ENCODE results near the gene CCDC30.
"Not testable (repeated sequence)": the region's sequence is repeated elsewhere in the genome, so short reads cannot be mapped to it uniquely, and the experiment has no call there.

The CCDC30 gene

DNA sequence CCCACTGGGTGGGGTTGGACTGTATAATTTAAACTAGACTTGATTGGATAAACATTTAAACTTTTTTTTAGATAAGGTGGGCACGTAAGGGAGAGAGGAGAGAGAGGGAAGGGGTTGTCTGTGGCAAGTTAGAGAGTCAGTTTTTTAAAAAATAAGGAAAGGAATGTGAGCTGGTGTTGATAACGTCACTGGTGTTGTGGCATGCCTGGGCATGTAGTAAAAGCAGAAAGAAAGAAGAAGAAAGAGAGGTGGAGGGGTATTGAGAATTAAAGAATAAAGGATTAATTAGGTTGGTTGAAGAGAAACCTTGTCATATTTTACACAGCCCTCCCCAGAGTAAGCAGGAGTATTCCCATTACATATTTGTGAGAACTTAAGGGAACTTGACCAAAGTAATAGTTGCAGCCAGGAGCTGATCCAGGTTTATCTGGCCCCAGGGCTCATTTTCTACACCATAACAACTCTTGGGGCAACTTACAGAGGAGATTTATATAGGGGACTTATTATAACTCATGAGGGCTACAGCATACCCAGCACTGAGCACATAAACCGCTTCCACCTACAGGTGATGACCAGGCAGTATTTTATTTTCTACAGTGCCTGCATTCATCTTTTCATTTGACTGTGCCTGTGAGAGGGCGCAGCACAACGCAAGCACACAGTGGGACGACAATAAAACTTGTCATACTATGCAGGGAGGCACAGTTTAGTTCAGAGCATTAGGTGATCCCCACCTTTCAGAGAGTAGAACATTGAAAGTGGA is 70.2 kb downstream of the CCDC30 start:
- DNase-seq = no peak

- no peak for DNase-seq
These were observed 78.0 kb downstream of the CCDC30 start for GRCh38 chr1:42541104-42541503.

GRCh38 chr1:42551180-42551579 is 88.1 kb downstream of the CCDC30 start:
- no peak for DNase-seq

DNA sequence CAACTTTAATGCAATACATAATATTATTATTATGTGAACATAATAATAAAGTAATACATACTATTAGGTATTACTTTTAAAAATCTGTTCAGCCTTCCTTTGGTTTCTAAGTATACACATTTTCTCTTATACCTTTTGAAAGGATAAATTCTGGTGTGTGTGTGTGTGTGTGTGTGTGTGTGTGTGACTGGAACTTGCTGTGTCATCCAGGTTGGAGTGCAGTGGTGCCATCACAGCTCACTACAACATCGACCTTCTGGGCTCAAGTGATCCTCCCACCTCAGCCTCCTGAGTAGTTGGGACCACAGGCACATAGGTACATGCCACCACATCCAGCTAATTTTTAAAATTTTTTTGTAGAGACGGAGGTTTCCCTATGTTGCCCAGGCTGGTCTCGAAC is 88.5 kb downstream of the CCDC30 start:
- DNase-seq = no peak

DNA sequence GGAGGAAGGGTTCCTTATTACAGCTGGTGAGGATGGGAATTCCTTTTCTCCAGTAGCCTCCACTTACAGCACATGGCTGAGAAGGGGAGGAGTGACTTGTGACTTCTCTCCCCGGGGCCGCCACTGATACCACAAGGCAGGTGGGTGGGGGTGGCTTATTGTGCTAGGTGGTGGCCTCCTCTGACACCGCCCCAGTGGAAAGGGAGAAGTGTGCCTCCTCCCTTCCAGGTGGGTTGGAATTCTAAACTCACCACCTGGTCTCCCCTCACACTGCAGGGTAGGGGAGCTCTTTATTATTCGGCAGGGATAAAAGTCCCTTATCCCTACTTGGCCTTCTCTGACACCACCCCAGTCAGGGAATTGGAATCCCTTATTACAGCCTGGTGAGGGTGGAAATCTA is 89.5 kb downstream of the CCDC30 start:
- DNase-seq = no peak

DNA sequence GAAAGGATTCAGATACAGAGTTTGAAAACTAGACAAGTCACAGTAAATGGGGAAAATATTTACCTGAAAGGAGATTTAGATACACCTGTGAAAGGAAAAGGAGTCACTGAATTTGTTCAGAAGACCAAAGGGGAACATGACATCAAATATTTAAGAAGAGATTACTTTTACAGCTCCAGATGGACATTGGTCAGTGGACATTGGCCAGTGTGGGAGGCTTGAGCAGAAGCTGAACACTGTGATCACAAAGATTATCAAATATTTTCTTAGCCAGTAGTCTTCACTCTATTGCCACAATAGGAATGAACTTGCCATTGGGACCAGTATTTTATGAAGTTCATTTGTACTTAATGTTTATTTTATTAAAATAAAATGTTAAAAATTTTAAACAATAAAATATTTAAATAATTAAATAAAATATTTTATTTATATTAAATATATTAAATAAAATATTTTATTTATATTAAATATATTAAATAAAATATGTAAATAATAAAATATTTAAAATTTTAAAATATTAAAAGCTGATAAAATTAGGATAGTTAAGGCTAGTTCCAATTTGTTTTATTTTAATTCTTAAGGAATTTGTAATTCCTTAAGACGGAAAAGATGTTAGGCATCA is 94.3 kb downstream of the CCDC30 start:
- no peak for DNase-seq

DNA sequence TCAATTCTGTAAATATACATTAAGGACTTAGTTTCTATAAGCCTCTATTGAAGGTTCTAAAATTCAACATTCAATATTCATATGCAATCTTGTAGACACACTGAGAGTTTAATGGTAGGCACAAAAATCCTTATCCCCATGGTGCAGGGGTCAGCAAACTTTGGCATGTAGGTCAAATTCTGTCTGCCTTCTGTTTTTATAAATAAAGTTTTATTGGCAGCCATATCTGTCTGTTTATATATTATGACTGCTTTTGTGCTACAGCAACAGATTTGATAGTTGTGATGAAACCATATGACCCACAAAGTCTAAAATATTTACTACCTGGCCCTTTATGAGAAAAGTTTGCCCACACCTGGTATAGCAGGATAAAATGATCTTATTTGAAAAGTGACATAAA is 104.0 kb downstream of the CCDC30 start:
- DNase-seq = no peak

GRCh38 chr1:42576935-42577334 is 113.8 kb downstream of the CCDC30 start:
- no peak for DNase-seq

DNA sequence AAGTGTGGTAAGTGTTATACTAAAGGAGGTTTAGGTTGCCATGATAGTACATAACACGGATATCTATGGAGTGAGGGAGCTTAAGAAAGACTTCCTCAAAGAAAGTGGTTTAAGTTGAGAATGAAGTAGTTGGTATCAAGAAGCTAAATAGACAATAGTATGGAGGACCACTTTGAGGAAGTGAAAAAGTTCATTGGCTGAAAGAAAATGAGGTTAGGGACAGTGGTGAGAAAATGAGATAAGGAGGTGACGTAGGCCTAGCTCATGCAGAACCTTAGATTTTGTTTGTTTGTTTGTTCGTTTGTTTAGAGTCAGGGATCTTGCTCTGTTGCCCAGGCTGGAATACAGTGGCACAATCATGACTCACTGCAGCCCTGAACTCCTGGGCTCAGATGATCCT is 122.9 kb downstream of the CCDC30 start:
- no peak for DNase-seq

DNA sequence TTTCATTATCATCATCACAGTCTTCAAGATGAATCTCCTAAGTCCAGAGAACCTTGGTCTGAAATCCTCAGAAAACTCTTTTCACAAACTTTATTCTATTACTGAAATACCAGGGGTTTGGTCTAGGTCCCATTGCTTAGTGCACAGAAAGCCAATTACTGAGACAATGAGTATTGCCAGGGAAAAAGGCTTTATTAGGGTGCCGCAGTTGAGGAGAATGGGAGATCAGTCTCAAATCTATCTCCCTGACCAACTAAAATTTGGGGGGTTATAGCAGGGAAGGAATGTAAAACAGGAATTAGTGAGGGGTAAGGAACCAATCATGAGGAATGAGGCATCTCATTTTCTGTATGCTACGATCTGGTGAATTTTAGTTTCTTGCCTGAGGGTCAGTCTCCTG is 124.7 kb downstream of the CCDC30 start:
- no peak for DNase-seq

DNA sequence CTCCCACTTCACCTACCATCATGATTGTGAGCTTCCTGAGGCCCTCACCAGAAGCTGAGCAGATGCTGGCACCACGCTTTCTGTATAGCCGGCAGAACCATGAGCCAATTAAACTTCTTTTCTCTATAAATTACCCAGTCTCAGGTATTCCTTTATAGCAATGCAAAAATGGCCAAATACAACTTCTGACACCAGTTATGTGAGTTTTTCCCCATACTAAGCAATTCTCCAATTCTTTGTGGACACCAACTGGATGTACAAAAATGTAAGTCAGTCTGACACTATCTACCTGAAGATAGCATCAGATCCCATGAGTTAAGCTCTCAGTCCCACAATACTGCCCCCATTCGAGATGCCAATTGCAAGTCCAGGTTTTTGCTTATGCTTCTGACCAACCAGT is 129.7 kb downstream of the CCDC30 start:
- no peak for DNase-seq

GRCh38 chr1:42593486-42594100 is 130.5 kb downstream of the CCDC30 start:
- no peak for DNase-seq

DNA sequence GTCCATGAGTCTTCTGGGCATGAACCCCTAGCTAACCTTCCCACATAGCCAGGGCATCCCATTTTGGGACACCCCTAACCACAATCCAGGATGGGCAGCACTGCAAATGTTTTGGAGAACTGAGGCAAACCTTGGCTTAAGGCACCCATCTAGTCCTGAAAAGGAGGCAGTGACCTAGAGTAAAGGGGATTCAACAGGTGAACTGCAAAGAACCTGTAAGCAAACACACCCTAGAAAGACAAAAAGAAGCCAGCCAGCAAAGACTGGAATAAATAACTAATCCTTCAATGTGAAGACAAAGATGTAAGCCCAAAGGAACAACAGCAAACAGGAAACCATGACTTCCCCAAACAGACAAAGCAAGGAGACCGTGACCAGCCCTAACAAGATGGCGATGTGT is 138.4 kb downstream of the CCDC30 start:
- no peak for DNase-seq

DNA sequence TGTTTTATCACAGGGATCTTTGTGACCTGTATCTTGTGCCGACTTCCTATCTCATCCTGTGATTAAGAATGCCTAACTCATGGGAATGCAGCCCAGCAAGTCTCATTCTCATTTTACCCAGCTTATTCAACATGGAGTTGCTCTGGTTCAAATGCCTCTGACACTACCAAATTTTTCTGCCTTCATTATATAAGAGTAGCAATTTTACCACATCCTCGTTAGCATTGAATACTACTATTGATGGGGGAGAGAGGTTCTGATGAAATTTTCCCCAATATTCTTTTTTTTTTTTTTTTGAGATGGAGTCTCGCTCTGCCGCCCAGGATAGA is 150.7 kb downstream of the CCDC30 start:
- DNase-seq = no peak

- no peak for DNase-seq
These were observed 155.8 kb downstream of the CCDC30 start for GRCh38 chr1:42618866-42619265.

DNA sequence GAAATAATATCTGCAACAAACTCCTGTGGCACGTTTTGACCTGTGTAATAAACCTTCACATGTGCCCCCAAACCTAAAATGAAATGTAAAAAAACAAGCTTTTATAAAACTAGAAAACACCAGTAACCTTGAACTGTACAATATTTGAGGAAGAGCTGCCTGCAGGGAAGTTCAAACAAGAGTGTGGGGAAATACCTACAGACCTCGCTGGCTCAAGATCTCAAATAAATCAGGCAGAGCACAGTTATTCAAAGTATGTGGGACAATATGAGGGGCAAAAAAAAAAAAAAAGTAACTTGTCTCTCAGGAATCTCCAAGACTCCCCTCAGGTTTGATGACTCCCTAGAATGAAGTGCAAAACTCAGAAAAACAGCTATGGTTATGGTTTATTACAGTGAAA is 157.2 kb downstream of the CCDC30 start:
- no peak for DNase-seq

DNA sequence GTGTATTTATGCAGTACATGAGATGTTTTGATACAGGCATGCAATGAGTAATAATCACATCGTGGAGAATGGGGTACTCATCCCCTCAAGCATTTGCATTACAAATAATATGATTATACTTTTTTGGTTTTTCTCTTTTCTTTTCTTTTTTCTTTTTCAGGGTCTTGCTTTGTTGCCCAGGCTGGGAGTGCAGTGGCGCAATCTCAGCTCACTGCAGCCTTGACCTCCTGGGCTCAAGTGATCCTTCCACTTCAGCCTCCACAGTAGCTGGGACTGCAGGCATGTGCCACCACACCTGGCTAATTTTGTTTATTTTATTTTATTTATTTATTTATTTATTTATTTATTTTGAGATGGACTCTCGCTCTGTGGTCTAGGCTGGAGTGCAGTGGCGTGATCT is 158.1 kb downstream of the CCDC30 start:
- not testable (repeated sequence) for DNase-seq

GRCh38 chr1:42627205-42627604 is 164.1 kb downstream of the CCDC30 start:
- DNase-seq = not testable (repeated sequence)

GRCh38 chr1:42639116-42639515 is 176.0 kb downstream of the CCDC30 start:
- DNase-seq = no peak

DNA sequence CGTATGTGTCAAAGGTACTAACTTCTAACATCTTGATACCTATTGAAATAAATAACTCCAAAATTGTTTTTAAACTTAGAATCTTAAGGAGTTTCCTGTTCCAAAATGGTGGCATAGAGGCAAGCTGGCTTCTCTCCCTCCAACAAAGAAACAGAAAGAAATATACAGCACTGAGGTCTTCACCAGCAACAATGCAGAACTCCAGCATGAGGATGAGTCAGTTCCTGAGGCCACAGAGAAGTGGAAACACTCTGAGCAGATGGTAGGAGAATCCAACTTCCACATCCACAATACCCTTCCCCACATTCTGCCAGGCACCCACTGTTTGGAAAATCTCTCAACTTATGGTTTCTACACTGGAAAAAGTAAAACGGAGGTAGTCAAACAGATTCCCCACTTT is 183.0 kb downstream of the CCDC30 start:
- DNase-seq = no peak

DNA sequence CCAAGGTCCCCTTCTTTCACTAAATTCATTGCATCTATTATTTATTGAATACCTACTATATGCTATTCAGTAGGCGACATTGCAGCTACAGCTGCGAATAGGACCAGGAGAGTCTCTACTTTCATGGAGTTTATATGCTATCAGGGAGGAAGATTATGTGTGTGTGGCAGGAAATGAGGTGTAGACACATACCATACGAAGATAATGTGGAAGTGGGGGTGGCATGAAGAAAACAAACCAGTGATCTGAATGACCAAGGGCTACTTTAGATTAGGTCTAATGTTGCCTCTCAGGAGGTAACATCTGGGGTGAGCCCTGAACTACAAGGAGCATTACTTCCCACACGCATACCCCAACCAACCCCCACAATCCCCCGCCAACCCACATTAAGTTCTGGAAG is 194.1 kb downstream of the CCDC30 start:
- no peak for DNase-seq

DNA sequence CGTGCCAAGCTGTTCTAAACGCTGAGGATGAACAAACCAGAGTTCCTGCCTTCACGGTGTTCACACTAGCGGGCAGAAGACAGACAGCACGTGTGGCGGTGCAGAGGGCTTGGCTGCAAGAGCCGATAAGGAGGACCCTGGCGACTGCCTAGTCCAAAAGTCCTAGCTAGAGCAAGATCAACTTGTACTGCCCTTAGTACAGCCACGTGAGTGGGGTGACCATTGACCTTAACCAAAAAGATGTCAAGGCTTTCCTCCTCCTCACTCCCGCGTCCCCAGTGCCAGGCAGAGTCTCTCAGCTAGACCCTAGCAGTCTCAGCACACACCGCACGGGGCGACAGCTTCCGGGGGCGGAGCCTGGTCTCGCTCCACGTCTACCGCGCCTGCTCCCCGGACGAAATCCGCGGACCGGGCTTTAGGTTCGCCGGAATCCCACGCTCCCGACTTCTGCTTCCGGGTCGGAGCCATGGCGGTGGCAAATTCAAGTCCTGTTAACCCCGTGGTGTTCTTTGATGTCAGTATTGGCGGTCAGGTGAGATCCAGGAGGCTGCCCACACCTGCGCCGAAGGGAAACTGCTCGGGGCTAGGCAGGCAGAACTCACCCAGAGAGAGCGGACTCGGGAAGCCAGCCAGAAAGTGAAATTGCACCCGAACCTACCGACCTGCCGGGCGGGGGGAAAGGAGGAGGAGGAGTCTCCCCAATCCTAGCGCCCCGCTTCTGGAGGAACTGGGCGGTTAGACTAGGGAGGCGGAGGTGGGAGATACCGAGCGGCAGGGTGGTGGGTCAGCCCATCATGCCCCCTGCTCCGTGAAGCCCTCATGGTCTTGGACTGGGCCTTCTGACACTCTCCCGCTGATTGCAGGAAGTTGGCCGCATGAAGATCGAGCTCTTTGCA is 195.1 kb downstream of the CCDC30 start, which contains the start of gene PPIH:
Gene PPIH, plus strand, starts transcription at position 443 of the 896 bp plus-strand sequence. Its CDS starts 24 bp downstream, at position 467.
- DNase-seq = peak; percentile 94

GRCh38 chr1:42658877-42659337 is 195.8 kb downstream of the CCDC30 start:
- no peak for DNase-seq
